22Rv1 (cell line): ENCODE results near the gene ESPNL.
A peak's percentile ranks its signal among the peaks of the same experiment; 100 is the strongest.

Experiments used
- H3K27ac ChIP-seq: fragments of 450-650 bp; 2 replicates; pipeline ENCODE4 v1.5.1; 2017
- CTCF ChIP-seq: fragments of 450-650 bp; IDR thresholded peaks from 2 replicates; pipeline ENCODE4 v1.5.1; 2017; ENCODE audit warnings: mild to moderate bottlenecking
- ZFX ChIP-seq: fragments of 450-650 bp; IDR thresholded peaks from 2 replicates; pipeline ENCODE4 v1.6.1; 2017; ENCODE audit warnings: antibody characterized with exemption, borderline replicate concordance

The ESPNL gene

GRCh38 chr2:238136820-238137537, 36.8 kb downstream of the ESPNL start:
- TF ChIP-seq ZFX (no peak), CTCF (no peak)
- no peak overlapping the region for H3K27ac ChIP-seq

- H3K27ac ChIP-seq = no peak overlapping the region
- TF ChIP-seq CTCF (no peak), ZFX (no peak)
Observed at GRCh38 chr2:238137885-238138284, 37.7 kb downstream of the ESPNL start.

GRCh38 chr2:238138331-238139195, 38.4 kb downstream of the ESPNL start, which contains the start of gene KLHL30:
KLHL30 (plus strand) TSS chr2:238138668; CDS start chr2:238140755, 2,087 bp downstream.
- no peak within 1 kb of the TSS for H3K27ac ChIP-seq

GRCh38 chr2:238139196-238140039, 39.3 kb downstream of the ESPNL start:
- H3K27ac ChIP-seq = no peak overlapping the region
- TF ChIP-seq ZFX (no peak), CTCF (peak; percentile 98)

More at GRCh38 chr2:238138331-238139195, 38.4 kb downstream of the ESPNL start, which contains the start of gene KLHL30:
- TF ChIP-seq CTCF (no peak), ZFX (no peak)

- TF ChIP-seq ZFX = no peak
- TF ChIP-seq CTCF = no peak
- no peak overlapping the region for H3K27ac ChIP-seq
Observed at GRCh38 chr2:238140040-238140439, 39.9 kb downstream of the ESPNL start.

- TF ChIP-seq ZFX = no peak
- no peak for TF ChIP-seq CTCF
- H3K27ac ChIP-seq = no peak overlapping the region
Observed at GRCh38 chr2:238140721-238141540, 40.8 kb downstream of the ESPNL start.
